ENCODE measurements around the gene RHOH.
A peak's percentile ranks its signal among the peaks of the same experiment; 100 is the strongest.

RHOH gene

DNA sequence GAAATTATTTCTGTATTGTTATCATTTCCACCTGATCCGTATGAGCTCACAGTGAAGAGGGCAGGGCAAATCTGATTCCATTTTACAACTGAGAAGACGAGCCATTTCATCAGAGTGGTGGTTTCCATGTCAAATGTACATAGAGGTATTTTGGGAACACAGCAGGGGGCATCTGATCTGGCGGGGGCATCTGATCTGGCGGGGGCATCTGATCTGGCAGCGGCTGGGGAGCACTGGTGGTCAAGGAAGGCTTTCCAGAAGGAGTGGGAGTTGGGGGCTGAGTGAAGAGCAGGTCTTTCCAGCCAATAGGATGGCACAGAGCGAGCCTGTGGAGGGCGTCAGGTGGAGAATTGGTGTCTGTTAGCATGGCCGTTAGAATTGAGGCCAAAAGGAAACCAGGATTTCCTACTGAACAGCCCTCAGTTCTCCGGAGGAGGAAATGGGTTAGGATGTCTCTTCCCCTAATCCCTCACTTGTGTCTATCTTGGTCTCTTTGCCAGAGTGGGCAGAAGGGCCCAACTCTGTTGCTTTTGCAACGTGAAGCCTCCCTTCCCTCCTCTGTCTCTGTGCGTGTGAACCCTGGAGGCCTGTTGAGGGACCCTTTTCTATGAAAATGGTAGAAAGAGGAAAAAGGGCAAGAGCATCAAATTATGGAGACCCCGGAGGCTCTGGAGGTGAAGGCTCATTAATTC is 41.3 kb downstream of the RHOH start:
- 98% methylated on average over 12 of the region's 12 CpGs for WGBS
- Histone ChIP-seq H2AK5ac (ENCODE audit: low read length, severe bottlenecking) (no peak overlapping the region), H3K23ac (ENCODE audit: low read length in 2 of 2) (no peak overlapping the region), H2BK5ac (ENCODE audit: low read depth, low read length, poor library complexity, severe bottlenecking) (no peak overlapping the region), H3K36me3 (ENCODE audit: control insufficient read depth in 1 of 2, insufficient read depth in 2 of 2, low read depth in 1 of 2, low read length in 2 of 2) (no peaks in the 10 kb centered on the region), H3K27me3 (ENCODE audit: control insufficient read depth in 1 of 2, insufficient read depth in 1 of 2, low read length in 2 of 2) (no peaks in the 10 kb centered on the region), H3K79me1 (replicated peaks; ENCODE audit: low read length, poor library complexity, severe bottlenecking) (no peaks in the 10 kb centered on the region), H3K27ac (ENCODE audit: low read length, poor library complexity, severe bottlenecking) (no peak overlapping the region), H4K91ac (ENCODE audit: low read length) (no peak overlapping the region), H3K9me3 (ENCODE audit: control insufficient read depth, low read length) (no peaks in the 10 kb centered on the region), H2BK120ac (ENCODE audit: low read depth, low read length) (no peak overlapping the region), H2AFZ (ENCODE audit: low read depth, low read length) (no peak overlapping the region), H2BK15ac (ENCODE audit: low read depth, poor library complexity, severe bottlenecking) (no peak overlapping the region), H2BK12ac (ENCODE audit: low read length in 2 of 2) (no peak overlapping the region), H3K4ac (ENCODE audit: low read depth in 1 of 2, low read length in 2 of 2) (no peak overlapping the region), H4K8ac (ENCODE audit: low read length) (no peak overlapping the region), H3K14ac (ENCODE audit: low read length in 2 of 2) (no peak overlapping the region), H3K9ac (ENCODE audit: low read length) (no peak overlapping the region), H3K18ac (ENCODE audit: low read depth in 1 of 2, low read length in 2 of 2) (no peak overlapping the region), H3K4me3 (ENCODE audit: insufficient read depth in 1 of 2, low read depth in 1 of 2, low read length in 2 of 2) (no peak overlapping the region), H3K4me1 (ENCODE audit: control insufficient read depth, insufficient read depth, low read depth, low read length) (no peaks in the 10 kb centered on the region), H3K4me2 (ENCODE audit: low read length, poor library complexity, severe bottlenecking) (no peak overlapping the region)
- DNase-seq, result no peak

- H2BK15ac ChIP-seq (ENCODE audit: low read depth, poor library complexity, severe bottlenecking), result no peak overlapping the region
- H3K27ac ChIP-seq (ENCODE audit: low read length, poor library complexity, severe bottlenecking), result no peak overlapping the region
- no peak for DNase-seq
- no peak overlapping the region for H2AFZ ChIP-seq (ENCODE audit: low read depth, low read length)
- no peaks in the 10 kb centered on the region for H3K27me3 ChIP-seq (ENCODE audit: control insufficient read depth in 1 of 2, insufficient read depth in 1 of 2, low read length in 2 of 2)
- no peak overlapping the region for H2AK5ac ChIP-seq (ENCODE audit: low read length, severe bottlenecking)
- H3K18ac ChIP-seq (ENCODE audit: low read depth in 1 of 2, low read length in 2 of 2), result no peak overlapping the region
- H3K9ac ChIP-seq (ENCODE audit: low read length), result no peak overlapping the region
- no peaks in the 10 kb centered on the region for H3K4me1 ChIP-seq (ENCODE audit: control insufficient read depth, insufficient read depth, low read depth, low read length)
- H2BK5ac ChIP-seq (ENCODE audit: low read depth, low read length, poor library complexity, severe bottlenecking), result no peak overlapping the region
- H3K4me3 ChIP-seq (ENCODE audit: insufficient read depth in 1 of 2, low read depth in 1 of 2, low read length in 2 of 2), result no peak overlapping the region
- H2BK12ac ChIP-seq (ENCODE audit: low read length in 2 of 2), result no peak overlapping the region
- no peak overlapping the region for H3K14ac ChIP-seq (ENCODE audit: low read length in 2 of 2)
- H3K36me3 ChIP-seq (ENCODE audit: control insufficient read depth in 1 of 2, insufficient read depth in 2 of 2, low read depth in 1 of 2, low read length in 2 of 2), result no peaks in the 10 kb centered on the region
- H2BK120ac ChIP-seq (ENCODE audit: low read depth, low read length), result no peak overlapping the region
- no peaks in the 10 kb centered on the region for H3K79me1 ChIP-seq (replicated peaks; ENCODE audit: low read length, poor library complexity, severe bottlenecking)
- no peak overlapping the region for H3K23ac ChIP-seq (ENCODE audit: low read length in 2 of 2)
- WGBS, result 90% methylated on average over 12 of the region's 12 CpGs
- no peaks in the 10 kb centered on the region for H3K9me3 ChIP-seq (ENCODE audit: control insufficient read depth, low read length)
- H3K4me2 ChIP-seq (ENCODE audit: low read length, poor library complexity, severe bottlenecking), result no peak overlapping the region
- peak overlapping the region; percentile 73 for H4K91ac ChIP-seq (ENCODE audit: low read length)
- H4K8ac ChIP-seq (ENCODE audit: low read length), result no peak overlapping the region
- no peak overlapping the region for H3K4ac ChIP-seq (ENCODE audit: low read depth in 1 of 2, low read length in 2 of 2)
These were observed 42.1 kb downstream of the RHOH start for GRCh38 chr4:40238700-40239548.

- H4K91ac ChIP-seq (ENCODE audit: low read length), result no peak overlapping the region
- peak; percentile 27 for DNase-seq
- H3K4me1 ChIP-seq (ENCODE audit: control insufficient read depth, insufficient read depth, low read depth, low read length), result no peaks in the 10 kb centered on the region
- H3K4ac ChIP-seq (ENCODE audit: low read depth in 1 of 2, low read length in 2 of 2), result no peak overlapping the region
- no peak overlapping the region for H3K23ac ChIP-seq (ENCODE audit: low read length in 2 of 2)
- 68% methylated on average over 3 of the region's 4 CpGs for WGBS
- no peak overlapping the region for H3K9ac ChIP-seq (ENCODE audit: low read length)
- H3K18ac ChIP-seq (ENCODE audit: low read depth in 1 of 2, low read length in 2 of 2), result no peak overlapping the region
- H3K27ac ChIP-seq (ENCODE audit: low read length, poor library complexity, severe bottlenecking), result no peak overlapping the region
- peak overlapping the region; percentile 47 for H4K8ac ChIP-seq (ENCODE audit: low read length)
- H2BK5ac ChIP-seq (ENCODE audit: low read depth, low read length, poor library complexity, severe bottlenecking), result no peak overlapping the region
- H3K4me2 ChIP-seq (ENCODE audit: low read length, poor library complexity, severe bottlenecking), result no peak overlapping the region
- no peak overlapping the region for H3K14ac ChIP-seq (ENCODE audit: low read length in 2 of 2)
- no peaks in the 10 kb centered on the region for H3K27me3 ChIP-seq (ENCODE audit: control insufficient read depth in 1 of 2, insufficient read depth in 1 of 2, low read length in 2 of 2)
- H3K4me3 ChIP-seq (ENCODE audit: insufficient read depth in 1 of 2, low read depth in 1 of 2, low read length in 2 of 2), result no peak overlapping the region
- H2BK12ac ChIP-seq (ENCODE audit: low read length in 2 of 2), result no peak overlapping the region
- H3K9me3 ChIP-seq (ENCODE audit: control insufficient read depth, low read length), result no peaks in the 10 kb centered on the region
- no peaks in the 10 kb centered on the region for H3K79me1 ChIP-seq (replicated peaks; ENCODE audit: low read length, poor library complexity, severe bottlenecking)
- no peak overlapping the region for H2AFZ ChIP-seq (ENCODE audit: low read depth, low read length)
- no peaks in the 10 kb centered on the region for H3K36me3 ChIP-seq (ENCODE audit: control insufficient read depth in 1 of 2, insufficient read depth in 2 of 2, low read depth in 1 of 2, low read length in 2 of 2)
- H2AK5ac ChIP-seq (ENCODE audit: low read length, severe bottlenecking), result no peak overlapping the region
- no peak overlapping the region for H2BK15ac ChIP-seq (ENCODE audit: low read depth, poor library complexity, severe bottlenecking)
- no peak overlapping the region for H2BK120ac ChIP-seq (ENCODE audit: low read depth, low read length)
These were observed 43.3 kb downstream of the RHOH start for GRCh38 chr4:40240040-40240653.

DNA sequence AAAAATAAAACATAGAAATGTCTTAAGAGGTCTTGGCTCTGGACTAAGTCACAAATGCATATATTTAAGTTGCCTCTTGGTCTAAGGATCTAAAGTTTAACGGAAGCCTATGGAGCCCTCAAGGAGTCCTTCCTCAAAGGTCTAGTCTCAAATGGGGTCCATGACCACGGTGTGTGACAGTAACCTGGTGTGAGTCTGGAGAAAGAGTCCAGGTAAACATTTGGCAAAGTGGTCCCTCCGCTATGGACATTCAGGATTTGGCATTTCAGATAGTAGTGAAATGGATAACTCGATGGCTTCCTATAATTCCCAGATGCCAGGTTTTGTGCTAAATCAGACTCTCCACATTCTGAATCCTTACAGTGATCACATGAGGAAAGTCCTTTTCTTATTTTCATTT is 44.2 kb downstream of the RHOH start:
- Histone ChIP-seq H2BK12ac (ENCODE audit: low read length in 2 of 2) (no peak overlapping the region), H3K14ac (ENCODE audit: low read length in 2 of 2) (no peak overlapping the region), H3K4me3 (ENCODE audit: insufficient read depth in 1 of 2, low read depth in 1 of 2, low read length in 2 of 2) (no peak overlapping the region), H3K36me3 (ENCODE audit: control insufficient read depth in 1 of 2, insufficient read depth in 2 of 2, low read depth in 1 of 2, low read length in 2 of 2) (no peaks in the 10 kb centered on the region), H3K4ac (ENCODE audit: low read depth in 1 of 2, low read length in 2 of 2) (no peak overlapping the region), H3K23ac (ENCODE audit: low read length in 2 of 2) (no peak overlapping the region), H2BK15ac (ENCODE audit: low read depth, poor library complexity, severe bottlenecking) (no peak overlapping the region), H3K4me1 (ENCODE audit: control insufficient read depth, insufficient read depth, low read depth, low read length) (no peaks in the 10 kb centered on the region), H2AK5ac (ENCODE audit: low read length, severe bottlenecking) (no peak overlapping the region), H3K27ac (ENCODE audit: low read length, poor library complexity, severe bottlenecking) (no peak overlapping the region), H3K27me3 (ENCODE audit: control insufficient read depth in 1 of 2, insufficient read depth in 1 of 2, low read length in 2 of 2) (no peaks in the 10 kb centered on the region), H3K18ac (ENCODE audit: low read depth in 1 of 2, low read length in 2 of 2) (no peak overlapping the region), H2BK5ac (ENCODE audit: low read depth, low read length, poor library complexity, severe bottlenecking) (no peak overlapping the region), H3K9me3 (ENCODE audit: control insufficient read depth, low read length) (no peaks in the 10 kb centered on the region), H3K79me1 (replicated peaks; ENCODE audit: low read length, poor library complexity, severe bottlenecking) (no peaks in the 10 kb centered on the region), H4K8ac (ENCODE audit: low read length) (no peak overlapping the region), H2BK120ac (ENCODE audit: low read depth, low read length) (no peak overlapping the region), H3K9ac (ENCODE audit: low read length) (no peak overlapping the region), H2AFZ (ENCODE audit: low read depth, low read length) (no peak overlapping the region), H4K91ac (ENCODE audit: low read length) (no peak overlapping the region), H3K4me2 (ENCODE audit: low read length, poor library complexity, severe bottlenecking) (no peak overlapping the region)
- 74% methylated on average over 4 of the region's 4 CpGs for WGBS
- DNase-seq, result no peak

All from mesenchymal stem cell (in vitro differentiated cells and primary cell).